ENCODE measurements around the gene ELMO1.

Gene ELMO1

GRCh38 chr7:37341033-37341630 is 107.5 kb downstream of the ELMO1 start:
- FAIRE-seq, result no peak

- no peak for FAIRE-seq
Measured at GRCh38 chr7:37338966-37339365, 109.7 kb downstream of the ELMO1 start.

DNA sequence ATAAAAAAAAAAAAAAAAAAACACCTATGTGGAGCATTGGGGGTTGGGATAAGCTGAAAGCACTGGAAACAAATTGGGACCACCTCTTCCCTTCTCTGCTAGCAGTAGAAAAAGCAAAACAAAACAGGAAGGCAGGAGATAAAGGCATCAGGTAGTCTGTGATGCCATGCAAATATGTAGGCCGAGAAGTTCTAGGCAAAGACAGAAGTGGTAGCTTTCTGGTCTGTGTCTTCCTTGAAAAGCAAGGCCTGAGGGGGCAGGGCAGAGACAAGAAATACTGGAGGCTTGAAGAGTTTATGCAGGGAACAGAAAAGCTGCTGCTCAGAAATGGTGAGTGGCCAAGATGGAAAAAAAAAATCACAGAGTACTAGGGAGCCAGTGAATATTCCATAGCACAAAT is 111.1 kb downstream of the ELMO1 start:
- no peak for FAIRE-seq

DNA sequence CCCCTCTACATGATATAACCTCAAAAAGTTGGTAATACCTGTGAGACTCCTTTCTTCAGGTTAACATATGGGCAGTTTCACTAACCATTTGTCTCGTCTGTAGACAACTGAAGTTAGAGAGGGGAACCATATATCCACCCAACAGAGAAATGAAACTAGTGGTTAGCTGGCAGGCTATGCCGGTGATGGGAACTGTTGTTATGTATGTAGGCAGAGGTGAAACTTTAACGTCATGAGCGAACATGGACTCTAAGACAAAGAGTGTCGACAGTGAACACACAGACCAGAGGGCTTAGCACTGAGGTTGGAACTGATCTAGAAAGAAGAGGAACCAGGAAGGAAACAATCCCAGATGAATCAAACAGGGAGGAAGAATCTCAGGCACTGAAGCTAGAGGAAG is 112.4 kb downstream of the ELMO1 start:
- no peak for FAIRE-seq

DNA sequence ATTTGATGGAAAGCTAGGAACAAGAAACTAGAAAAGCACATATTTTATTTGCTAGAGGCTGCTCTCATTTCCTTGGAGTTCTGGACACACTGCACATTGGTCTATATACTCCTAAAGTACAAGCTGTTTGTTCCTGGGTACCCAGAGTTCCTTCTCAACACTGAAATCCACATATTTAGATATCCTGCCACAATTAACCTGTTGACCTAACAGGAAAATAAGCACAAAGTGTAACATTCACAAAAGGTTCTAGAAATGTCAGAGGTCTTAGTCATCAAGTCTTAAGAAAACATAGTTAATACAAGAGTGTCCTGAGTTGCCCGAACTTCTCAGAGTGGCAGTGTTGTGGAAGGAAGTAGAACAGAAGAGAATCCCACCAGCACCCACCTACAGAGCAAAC is 115.6 kb downstream of the ELMO1 start:
- FAIRE-seq, result no peak

DNA sequence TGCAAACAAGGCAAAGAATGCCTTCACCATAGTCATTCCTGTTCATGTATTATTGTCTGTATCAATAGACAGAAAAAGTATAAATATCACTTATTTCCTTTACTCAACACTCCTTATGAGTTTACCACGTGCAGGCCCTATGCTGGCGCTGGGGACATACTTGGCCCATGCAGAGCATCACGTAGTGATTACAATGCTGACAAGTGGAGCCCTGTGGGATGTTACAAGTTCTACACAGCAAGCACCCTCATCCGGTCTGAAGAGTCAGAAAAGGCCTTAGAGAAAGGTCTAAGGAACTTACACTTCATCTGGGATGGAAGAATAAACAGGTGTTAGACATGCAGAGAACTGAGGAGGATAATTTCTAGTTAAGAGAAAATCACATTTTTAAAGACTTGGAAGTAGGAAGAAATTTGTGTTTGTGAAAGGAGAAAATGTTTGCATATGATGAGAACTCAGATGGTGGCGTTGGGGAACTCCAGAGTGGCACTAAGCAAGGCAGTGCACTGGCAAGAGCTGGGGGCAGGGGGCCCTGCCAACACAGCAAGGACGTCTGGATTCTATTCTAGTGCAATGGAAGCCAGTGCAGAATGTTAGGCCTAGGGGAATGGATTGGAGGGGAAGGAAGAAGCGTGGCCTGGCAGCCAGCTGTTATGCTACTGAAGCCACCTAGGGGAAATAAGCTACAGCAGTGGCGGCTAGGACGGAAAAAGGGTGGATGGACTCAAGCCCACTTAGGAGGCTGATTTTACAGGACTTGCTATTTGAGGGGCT is 116.2 kb downstream of the ELMO1 start:
- FAIRE-seq, result no peak

DNA sequence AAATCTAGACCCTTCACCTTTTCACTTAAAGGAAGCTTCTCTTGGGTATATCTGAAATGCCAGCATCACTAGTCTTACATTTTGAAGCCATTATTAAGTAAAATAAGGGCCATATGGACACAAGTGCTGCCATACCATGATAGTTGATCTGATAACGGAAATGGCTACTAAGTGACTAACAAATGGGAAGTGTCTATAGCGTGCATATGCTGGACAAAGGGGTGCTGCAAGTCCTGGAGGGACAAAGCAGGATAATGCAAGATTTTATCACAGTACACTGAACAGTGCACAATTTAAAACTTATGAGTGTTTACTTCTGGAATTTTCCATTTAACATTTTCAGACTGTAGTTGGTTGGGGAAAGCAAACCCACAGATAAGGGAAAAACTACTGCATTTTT is 117.9 kb downstream of the ELMO1 start:
- FAIRE-seq, result no peak

DNA sequence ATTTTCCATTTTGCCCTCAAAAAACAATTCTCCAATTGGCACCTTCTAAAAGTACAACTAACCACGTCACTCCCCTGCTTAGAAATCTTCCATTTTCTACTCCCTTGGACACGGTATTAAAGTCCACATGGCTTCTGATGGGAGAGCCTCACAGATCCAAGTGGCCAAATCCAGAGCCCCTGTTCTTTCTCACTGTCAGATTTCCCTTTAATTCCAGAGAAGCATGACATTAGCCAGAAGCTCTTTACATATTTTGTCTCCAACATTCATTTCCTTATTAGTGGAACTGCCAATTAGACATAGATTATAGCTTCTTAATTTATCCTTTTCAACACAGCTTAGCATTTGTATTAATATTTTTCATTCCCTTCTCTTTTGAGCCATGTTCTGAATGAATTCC is 118.7 kb downstream of the ELMO1 start:
- no peak for FAIRE-seq

DNA sequence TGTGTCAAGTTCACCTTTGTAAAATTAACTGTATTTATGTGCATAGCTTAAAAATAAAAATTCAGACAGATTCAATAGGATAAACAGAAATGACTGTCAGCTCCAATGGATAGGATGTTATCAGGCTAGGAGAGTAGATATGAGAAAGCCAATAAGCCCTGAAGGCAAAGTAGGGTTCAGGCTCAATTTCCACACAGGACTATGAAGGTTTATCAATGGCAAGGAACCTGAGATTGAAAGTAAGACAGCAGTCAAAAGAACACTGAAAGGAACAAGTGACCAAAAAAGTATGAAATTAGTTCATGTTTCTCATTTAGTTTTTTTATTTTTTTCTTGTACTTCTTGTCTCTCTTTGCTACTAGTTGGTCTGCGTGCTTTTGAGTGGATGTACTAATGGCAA is 121.4 kb downstream of the ELMO1 start:
- no peak for FAIRE-seq

DNA sequence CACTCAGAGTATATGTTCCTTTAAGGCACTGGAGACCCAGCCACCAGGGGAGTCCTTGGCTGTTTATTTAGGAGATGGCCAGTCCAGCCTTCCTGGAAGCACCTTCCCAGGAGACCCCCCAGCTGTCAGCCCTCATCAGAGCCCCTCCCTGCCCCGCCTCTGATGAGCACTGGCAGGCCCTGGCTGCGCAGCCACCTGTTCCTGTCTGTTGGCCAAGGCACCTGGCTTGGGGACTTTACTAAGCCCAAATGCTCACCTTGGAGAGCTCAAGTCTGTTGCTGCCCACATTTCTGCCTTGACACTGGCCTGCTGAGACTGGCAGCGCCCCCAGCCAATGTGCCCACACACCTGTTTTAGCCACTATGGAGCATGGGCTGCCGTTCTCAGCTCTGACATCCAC is 124.7 kb downstream of the ELMO1 start:
- FAIRE-seq, result no peak

DNA sequence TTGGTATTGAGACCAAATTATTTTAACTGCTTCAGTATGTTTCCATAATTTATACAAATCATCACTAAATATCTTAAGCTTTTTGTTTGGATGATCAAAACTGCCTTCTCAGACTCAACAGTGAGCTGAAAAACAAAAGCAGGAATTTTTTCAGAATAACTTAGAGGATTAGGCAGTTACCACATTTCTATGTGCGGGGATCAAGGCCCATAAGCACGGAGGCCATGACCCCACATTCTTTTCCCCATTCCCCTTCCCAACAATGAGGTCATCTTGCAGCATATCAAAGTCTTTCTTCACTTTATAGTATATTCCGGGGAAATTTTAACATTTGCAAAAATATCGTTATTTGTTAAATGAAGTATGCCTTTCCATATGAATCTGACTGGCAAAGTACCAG is 125.8 kb downstream of the ELMO1 start:
- FAIRE-seq, result no peak

GRCh38 chr7:37320848-37321468 is 127.7 kb downstream of the ELMO1 start:
- no peak for FAIRE-seq

GRCh38 chr7:37320140-37320847 is 128.4 kb downstream of the ELMO1 start:
- FAIRE-seq, result no peak

DNA sequence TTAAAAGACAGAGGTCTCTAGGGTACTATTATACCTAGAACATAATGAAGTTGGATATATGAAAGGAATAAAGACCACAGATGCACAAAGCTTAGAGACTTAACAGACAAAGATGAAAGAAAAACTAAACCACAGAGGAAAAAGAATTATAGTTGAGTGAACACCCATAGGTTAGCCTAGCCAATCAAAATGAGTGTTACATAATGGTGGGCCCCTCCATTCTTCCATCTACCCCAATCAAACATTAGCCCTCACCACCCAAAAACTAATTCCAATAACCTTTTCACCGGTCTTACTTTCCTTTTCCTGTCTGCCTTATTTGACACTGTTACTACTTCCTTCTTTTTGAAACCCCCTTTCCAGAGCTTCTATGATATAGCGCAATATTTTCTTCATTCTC is 130.1 kb downstream of the ELMO1 start:
- FAIRE-seq, result no peak

GRCh38 chr7:37315772-37316715 is 132.6 kb downstream of the ELMO1 start:
- FAIRE-seq, result no peak

DNA sequence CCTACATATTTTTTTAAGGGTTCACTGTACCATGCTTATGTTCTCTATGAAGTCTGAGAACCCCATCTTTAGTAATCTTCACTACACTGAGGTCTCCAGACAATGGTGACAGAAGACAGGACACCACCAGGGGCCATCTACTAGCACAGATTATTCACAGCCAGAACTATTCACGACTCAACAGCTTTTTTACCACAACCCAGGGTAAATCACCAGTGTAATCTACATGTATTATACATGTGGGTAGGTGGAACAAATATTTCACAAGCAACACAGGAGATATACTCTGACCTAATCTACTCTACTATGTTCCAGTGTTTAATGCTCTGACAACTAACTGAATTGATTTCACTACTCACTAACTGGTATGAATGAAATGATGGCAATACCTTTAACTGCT is 136.1 kb downstream of the ELMO1 start:
- no peak for FAIRE-seq

GRCh38 chr7:37311355-37311754 is 137.3 kb downstream of the ELMO1 start:
- FAIRE-seq, result no peak

- FAIRE-seq, result no peak
Measured at GRCh38 chr7:37310327-37311080, 138.2 kb downstream of the ELMO1 start.

DNA sequence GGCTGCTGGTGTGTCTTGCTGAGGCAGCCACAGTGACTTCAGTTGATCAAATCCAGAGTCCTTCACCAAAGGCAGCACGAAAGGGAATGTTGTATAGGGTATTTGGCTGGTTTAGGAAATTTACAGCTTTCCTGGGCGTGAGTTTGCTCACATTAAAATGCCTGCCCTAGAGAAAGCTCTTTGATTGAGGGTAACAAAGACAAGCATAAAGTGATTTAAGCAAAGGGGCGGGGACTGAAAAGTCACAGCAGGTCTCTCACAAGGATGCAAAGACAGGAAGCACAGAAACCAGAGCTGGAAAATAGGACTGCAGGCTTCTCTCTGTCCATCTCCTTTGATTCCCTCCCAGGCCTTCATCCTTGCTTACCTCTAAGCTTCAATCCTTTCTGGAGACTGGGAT is 139.2 kb downstream of the ELMO1 start:
- no peak for FAIRE-seq

- no peak for FAIRE-seq
Measured at GRCh38 chr7:37304921-37305320, 143.7 kb downstream of the ELMO1 start.

- no peak for FAIRE-seq
Measured at GRCh38 chr7:37297546-37297945, 151.1 kb downstream of the ELMO1 start.

DNA sequence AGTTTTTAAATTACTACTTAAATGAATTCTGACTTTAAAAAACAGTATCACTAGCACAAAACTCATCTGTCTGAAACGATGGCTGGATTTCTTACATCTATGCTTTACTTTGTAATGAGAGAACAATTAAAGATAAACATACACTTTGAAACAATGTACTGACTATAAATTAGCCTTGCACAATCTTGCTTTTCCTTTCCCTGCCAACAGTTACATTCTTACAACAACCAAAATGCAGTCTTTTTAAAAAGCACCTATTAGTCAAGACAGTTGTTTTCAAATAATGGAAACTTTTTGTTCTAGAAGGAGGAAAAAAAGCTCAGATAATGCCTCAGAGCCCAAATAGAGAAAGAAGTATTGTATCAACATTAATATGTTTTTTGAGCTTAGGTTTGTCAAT is 153.3 kb downstream of the ELMO1 start:
- FAIRE-seq, result no peak
